ENCODE data around the gene ATP1A4. TPM values are rescaled to one million over a fixed set of nuclear protein-coding genes. Genes with fewer than 3 reads are reported as not detected.

The ATP1A4 gene
- total and polyA plus RNA-seq, 2 of the 13 experiments (the other 11 are each of a cell fraction or from before 2014, with no cell fraction given), result not detected

DNA sequence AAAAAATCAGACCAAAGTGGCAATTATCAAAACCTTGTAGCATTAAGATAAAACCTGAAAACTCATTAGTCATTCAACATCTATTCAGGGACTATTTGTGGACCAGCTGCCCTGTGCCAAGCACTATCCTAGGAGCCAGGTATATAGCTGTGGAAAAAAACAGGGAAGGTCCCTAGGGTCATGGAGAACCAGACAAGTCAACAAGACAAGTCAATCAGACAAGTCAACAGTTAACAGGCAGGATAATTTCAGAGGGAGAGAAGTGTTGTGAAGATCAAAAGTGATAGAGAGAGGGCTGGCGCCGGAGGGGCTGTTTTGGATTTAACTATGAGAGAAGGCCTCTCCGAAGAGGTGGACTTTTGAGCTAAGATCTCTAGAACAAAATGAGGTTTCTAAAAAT is 3.3 kb upstream of the ATP1A4 start (continued):
- TF ChIP-seq MEF2D (CRISPR knock-in tag; IDR thresholded peaks at IDR 0.05) (peak; percentile 94), ZBTB20 (CRISPR knock-in tag; IDR thresholded peaks at IDR 0.05; ENCODE audit: borderline replicate concordance, low read depth) (no peak), ZNF503 (CRISPR knock-in tag; IDR thresholded peaks at IDR 0.05) (no peak), FOXC1 (CRISPR knock-in tag; IDR thresholded peaks at IDR 0.05; ENCODE audit: borderline replicate concordance) (no peak), POLR2A (IDR thresholded peaks at IDR 0.05; ENCODE audit: insufficient read depth in 1 of 2, low read depth in 2 of 2, low read length in 2 of 2) (no peak), ZNF331 (CRISPR knock-in tag; IDR thresholded peaks at IDR 0.05) (peak; percentile 36; the same call in 1 of the 2 replicates), ZMYM4 (CRISPR knock-in tag; IDR thresholded peaks at IDR 0.05) (no peak), ZNF660 (CRISPR knock-in tag; IDR thresholded peaks at IDR 0.05; ENCODE audit: borderline replicate concordance, low read depth) (no peak), IKZF1 (IDR thresholded peaks at IDR 0.05) (no peak), RXRB (CRISPR knock-in tag; IDR thresholded peaks at IDR 0.05; ENCODE audit: borderline replicate concordance) (peak; percentile 23; the same call in 1 of the 2 replicates), KDM4B (CRISPR knock-in tag; IDR thresholded peaks at IDR 0.05) (no peak), HOXA3 (CRISPR knock-in tag; IDR thresholded peaks at IDR 0.05) (no peak), BATF2 (CRISPR knock-in tag; IDR thresholded peaks at IDR 0.05) (no peak), GRHL1 (CRISPR knock-in tag; conservative IDR thresholded peaks at IDR 0.05) (no peak), SIN3A (IDR thresholded peaks at IDR 0.05; ENCODE audit: borderline replicate concordance, low read depth, low read length) (no peak), THAP9 (CRISPR knock-in tag; IDR thresholded peaks at IDR 0.05; ENCODE audit: borderline replicate concordance) (no peak), AGO1 (IDR thresholded peaks at IDR 0.05; ENCODE audit: low read depth, low read length, poor library complexity, severe bottlenecking) (no peak)
- TF ChIP-seq, protein P1, sequence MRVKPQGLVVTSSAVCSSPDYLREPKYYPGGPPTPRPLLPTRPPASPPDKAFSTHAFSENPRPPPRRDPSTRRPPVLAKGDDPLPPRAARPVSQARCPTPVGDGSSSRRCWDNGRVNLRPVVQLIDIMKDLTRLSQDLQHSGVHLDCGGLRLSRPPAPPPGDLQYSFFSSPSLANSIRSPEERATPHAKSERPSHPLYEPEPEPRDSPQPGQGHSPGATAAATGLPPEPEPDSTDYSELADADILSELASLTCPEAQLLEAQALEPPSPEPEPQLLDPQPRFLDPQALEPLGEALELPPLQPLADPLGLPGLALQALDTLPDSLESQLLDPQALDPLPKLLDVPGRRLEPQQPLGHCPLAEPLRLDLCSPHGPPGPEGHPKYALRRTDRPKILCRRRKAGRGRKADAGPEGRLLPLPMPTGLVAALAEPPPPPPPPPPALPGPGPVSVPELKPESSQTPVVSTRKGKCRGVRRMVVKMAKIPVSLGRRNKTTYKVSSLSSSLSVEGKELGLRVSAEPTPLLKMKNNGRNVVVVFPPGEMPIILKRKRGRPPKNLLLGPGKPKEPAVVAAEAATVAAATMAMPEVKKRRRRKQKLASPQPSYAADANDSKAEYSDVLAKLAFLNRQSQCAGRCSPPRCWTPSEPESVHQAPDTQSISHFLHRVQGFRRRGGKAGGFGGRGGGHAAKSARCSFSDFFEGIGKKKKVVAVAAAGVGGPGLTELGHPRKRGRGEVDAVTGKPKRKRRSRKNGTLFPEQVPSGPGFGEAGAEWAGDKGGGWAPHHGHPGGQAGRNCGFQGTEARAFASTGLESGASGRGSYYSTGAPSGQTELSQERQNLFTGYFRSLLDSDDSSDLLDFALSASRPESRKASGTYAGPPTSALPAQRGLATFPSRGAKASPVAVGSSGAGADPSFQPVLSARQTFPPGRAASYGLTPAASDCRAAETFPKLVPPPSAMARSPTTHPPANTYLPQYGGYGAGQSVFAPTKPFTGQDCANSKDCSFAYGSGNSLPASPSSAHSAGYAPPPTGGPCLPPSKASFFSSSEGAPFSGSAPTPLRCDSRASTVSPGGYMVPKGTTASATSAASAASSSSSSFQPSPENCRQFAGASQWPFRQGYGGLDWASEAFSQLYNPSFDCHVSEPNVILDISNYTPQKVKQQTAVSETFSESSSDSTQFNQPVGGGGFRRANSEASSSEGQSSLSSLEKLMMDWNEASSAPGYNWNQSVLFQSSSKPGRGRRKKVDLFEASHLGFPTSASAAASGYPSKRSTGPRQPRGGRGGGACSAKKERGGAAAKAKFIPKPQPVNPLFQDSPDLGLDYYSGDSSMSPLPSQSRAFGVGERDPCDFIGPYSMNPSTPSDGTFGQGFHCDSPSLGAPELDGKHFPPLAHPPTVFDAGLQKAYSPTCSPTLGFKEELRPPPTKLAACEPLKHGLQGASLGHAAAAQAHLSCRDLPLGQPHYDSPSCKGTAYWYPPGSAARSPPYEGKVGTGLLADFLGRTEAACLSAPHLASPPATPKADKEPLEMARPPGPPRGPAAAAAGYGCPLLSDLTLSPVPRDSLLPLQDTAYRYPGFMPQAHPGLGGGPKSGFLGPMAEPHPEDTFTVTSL (CRISPR knock-in tag; IDR thresholded peaks at IDR 0.05; ENCODE audit: borderline replicate concordance), result 0 out of 2 replicates have a peak, but pooled peaks have one; percentile 24

All from HepG2 (cell line).